Activated T-helper 1 cell treated with anti-CD3 and anti-CD28 coated beads, Interleukin-2, amount 50 U/mL, for 16 hours (primary cell): ENCODE measurements around the gene ATP2A1.

ENCODE experiments used
- DNase-seq, 2 donors: peaks; one replicate each; pipeline ENCODE4 v3.0.0-alpha.2; 2020; ENCODE audit warnings: low read depth in 1 of 2, low spot score in 1 of 2

The ATP2A1 gene

GRCh38 chr16:28878083-28878926 is at the start of gene ATP2A1:
Gene ATP2A1, plus strand, starts transcription at chr16:28878488. Its CDS starts 184 bp downstream, at chr16:28878672.
- DNase-seq, result no peak

GRCh38 chr16:28829747-28830146 is 48.5 kb upstream of the ATP2A1 start:
- DNase-seq, result no peak

- DNase-seq, result no peak
Observed at GRCh38 chr16:28830531-28830930, 47.8 kb upstream of the ATP2A1 start.

- DNase-seq, result no peak
Observed at GRCh38 chr16:28834349-28834748, 43.9 kb upstream of the ATP2A1 start.

- no peak for DNase-seq
Observed at GRCh38 chr16:28834873-28835863, 43.1 kb upstream of the ATP2A1 start.

GRCh38 chr16:28835864-28836760 is 42.2 kb upstream of the ATP2A1 start:
- DNase-seq, result no peak

GRCh38 chr16:28836761-28837064 is 41.6 kb upstream of the ATP2A1 start:
- no peak for DNase-seq

- no peak for DNase-seq
Observed at GRCh38 chr16:28837672-28838557, 40.4 kb upstream of the ATP2A1 start.

- no peak for DNase-seq
Observed at GRCh38 chr16:28838558-28838918, 39.8 kb upstream of the ATP2A1 start.

GRCh38 chr16:28839004-28839639 is 39.2 kb upstream of the ATP2A1 start:
- DNase-seq, result no peak

GRCh38 chr16:28839899-28840298 is 38.4 kb upstream of the ATP2A1 start:
- no peak for DNase-seq

- no peak for DNase-seq
Observed at GRCh38 chr16:28842696-28843095, 35.6 kb upstream of the ATP2A1 start.

GRCh38 chr16:28843766-28844165 is 34.5 kb upstream of the ATP2A1 start:
- no peak for DNase-seq

- no peak for DNase-seq
Observed at GRCh38 chr16:28844226-28844885, 33.9 kb upstream of the ATP2A1 start.

- no peak for DNase-seq
Observed at GRCh38 chr16:28845293-28845692, 33.0 kb upstream of the ATP2A1 start.

GRCh38 chr16:28845761-28846079 is 32.6 kb upstream of the ATP2A1 start:
- DNase-seq, result no peak

GRCh38 chr16:28846080-28846932 is 32.0 kb upstream of the ATP2A1 start, which contains the start of gene TUFM:
Gene TUFM, minus strand, starts transcription at chr16:28846348. Its CDS starts 79 bp downstream, at chr16:28846269.
- peak; percentile 93 to 96 for DNase-seq

GRCh38 chr16:28846933-28847273 is 31.4 kb upstream of the ATP2A1 start:
- DNase-seq, result no peak
